Dedifferentiated amniotic fluid mesenchymal stem cell (primary cell): Measurements from ENCODE around the gene PCMTD2.
"Not testable (repeated sequence)": the region's sequence is repeated elsewhere in the genome, so short reads cannot be mapped to it uniquely, and the experiment has no call there.

Experiments used
- DNase-seq: peaks from one replicate; pipeline ENCODE4 v3.0.0-alpha.2; 2016; ENCODE audit errors: extremely low spot score

The PCMTD2 gene

GRCh38 chr20:64286447-64287263 is 31.1 kb downstream of the PCMTD2 start:
- not testable (repeated sequence) for DNase-seq

- DNase-seq = not testable (repeated sequence)
These were observed 31.7 kb downstream of the PCMTD2 start for GRCh38 chr20:64287264-64287590.

GRCh38 chr20:64292167-64292566 is 36.6 kb downstream of the PCMTD2 start:
- DNase-seq = not testable (repeated sequence)

GRCh38 chr20:64303086-64303485 is 47.5 kb downstream of the PCMTD2 start:
- DNase-seq = not testable (repeated sequence)

- not testable (repeated sequence) for DNase-seq
These were observed 58.2 kb downstream of the PCMTD2 start for GRCh38 chr20:64313761-64314160.

- not testable (repeated sequence) for DNase-seq
These were observed 59.8 kb downstream of the PCMTD2 start for GRCh38 chr20:64315381-64315780.

GRCh38 chr20:64315884-64316283 is 60.3 kb downstream of the PCMTD2 start:
- not testable (repeated sequence) for DNase-seq

GRCh38 chr20:64316415-64317083 is 61.0 kb downstream of the PCMTD2 start:
- DNase-seq = not testable (repeated sequence)

GRCh38 chr20:64317331-64317730 is 61.8 kb downstream of the PCMTD2 start:
- not testable (repeated sequence) for DNase-seq

GRCh38 chr20:64318056-64318455 is 62.5 kb downstream of the PCMTD2 start:
- not testable (repeated sequence) for DNase-seq

- DNase-seq = not testable (repeated sequence)
These were observed 66.7 kb downstream of the PCMTD2 start for GRCh38 chr20:64322031-64322789.
